ENCODE data around the gene ZNF609. TPM values are rescaled to one million over a fixed set of nuclear protein-coding genes. Genes with fewer than 3 reads are reported as not detected.

The ZNF609 gene
- total and polyA plus RNA-seq, 2 of the 13 experiments (the other 11 are each of a cell fraction or from before 2014, with no cell fraction given) = 8.9 to 9.9 TPM

DNA sequence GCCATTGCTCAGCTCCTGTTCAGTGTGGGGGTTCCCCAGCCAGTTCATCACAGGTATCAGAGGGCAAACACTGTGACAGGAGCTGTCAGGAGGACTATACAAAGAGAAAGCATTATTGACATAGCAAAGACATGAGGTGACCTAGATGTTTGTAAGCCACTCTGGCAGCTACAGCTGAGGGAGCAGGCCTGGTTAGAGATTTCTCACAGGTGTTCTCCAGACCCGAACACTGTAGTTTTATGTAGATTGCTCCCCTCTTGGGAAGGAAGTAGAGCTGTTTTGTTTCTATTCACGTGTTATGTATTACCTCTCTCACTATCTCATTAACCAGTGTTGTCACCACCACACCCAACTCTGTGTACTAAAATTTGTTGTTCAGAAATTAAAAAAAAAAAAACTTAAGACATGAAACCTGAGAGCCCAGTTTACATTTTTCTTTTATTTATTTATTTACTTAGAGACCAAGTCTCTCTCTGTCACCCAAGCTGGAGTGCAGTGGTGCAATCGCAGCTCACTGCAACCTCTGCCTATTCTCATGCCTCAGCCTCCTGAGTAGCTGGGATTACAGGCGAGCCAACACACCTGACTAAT, 191.3 kb downstream of the ZNF609 start (continued):
- TF ChIP-seq, protein P1, sequence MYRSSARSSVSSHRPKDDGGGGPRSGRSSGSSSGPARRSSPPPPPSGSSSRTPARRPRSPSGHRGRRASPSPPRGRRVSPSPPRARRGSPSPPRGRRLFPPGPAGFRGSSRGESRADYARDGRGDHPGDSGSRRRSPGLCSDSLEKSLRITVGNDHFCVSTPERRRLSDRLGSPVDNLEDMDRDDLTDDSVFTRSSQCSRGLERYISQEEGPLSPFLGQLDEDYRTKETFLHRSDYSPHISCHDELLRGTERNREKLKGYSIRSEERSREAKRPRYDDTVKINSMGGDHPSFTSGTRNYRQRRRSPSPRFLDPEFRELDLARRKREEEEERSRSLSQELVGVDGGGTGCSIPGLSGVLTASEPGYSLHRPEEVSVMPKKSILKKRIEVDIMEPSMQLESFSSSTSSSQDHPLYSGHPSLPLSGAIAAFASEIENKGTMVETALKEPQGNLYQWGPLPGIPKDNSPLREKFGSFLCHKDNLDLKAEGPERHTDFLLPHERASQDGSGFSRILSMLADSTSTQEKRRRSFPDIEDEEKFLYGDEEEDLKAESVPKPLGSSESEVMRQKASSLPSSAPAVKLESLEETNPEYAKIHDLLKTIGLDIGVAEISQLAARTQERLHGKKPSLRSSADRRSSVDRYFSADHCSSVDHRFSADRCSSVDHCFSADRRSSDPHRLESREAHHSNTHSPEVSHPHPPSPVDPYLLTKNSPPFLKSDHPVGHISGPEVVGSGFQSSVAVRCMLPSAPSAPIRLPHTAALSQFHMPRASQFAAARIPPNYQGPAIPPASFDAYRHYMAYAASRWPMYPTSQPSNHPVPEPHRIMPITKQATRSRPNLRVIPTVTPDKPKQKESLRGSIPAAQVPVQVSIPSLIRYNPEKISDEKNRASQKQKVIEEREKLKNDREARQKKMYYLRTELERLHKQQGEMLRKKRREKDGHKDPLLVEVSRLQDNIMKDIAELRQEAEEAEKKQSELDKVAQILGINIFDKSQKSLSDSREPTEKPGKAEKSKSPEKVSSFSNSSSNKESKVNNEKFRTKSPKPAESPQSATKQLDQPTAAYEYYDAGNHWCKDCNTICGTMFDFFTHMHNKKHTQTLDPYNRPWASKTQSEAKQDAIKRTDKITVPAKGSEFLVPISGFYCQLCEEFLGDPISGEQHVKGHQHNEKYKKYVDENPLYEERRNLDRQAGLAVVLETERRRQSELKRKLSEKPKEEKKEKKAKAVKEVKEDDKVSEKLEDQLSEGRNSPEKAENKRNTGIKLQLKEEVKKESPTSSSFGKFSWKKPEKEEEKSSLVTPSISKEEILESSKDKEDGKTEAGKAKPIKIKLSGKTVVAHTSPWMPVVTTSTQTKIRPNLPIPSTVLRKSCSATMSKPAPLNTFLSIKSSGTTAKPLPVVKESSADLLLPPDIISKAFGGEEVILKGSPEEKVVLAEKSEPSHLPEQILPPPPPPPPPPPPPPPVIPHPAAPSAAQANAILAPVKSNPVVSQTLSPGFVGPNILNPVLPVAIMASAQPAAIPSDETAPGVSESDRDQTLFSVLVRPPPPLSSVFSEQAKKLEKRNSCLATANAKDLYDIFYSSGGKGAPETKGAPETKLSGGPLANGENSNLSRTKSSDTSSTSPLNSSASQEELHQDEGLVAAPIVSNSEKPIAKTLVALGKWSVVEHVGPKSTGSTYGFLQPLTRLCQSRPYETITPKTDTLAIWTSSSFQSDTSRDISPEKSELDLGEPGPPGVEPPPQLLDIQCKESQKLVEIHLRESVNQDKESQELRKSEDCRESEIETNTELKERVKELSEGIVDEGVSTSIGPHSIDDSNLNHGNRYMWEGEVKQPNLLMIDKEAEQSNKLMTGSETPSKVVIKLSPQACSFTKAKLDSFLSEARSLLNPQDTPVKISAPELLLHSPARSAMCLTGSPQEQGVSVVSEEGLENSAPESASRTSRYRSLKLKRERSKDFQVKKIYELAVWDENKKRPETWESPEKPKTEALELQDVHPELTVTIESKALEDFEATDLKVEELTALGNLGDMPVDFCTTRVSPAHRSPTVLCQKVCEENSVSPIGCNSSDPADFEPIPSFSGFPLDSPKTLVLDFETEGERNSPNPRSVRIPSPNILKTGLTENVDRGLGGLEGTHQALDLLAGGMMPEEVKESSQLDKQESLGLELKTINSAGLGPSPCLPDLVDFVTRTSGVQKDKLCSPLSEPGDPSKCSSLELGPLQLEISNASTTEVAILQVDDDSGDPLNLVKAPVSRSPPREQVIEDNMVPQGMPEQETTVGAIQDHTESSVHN (CRISPR knock-in tag; IDR thresholded peaks at IDR 0.05) = no peak
- TF ChIP-seq ZSCAN25 (CRISPR knock-in tag; IDR thresholded peaks at IDR 0.05) (no peak), ZMAT3 (CRISPR knock-in tag; conservative IDR thresholded peaks at IDR 0.05) (no peak), PLRG1 (conservative IDR thresholded peaks at IDR 0.05) (no peak), ELF3 (CRISPR knock-in tag; IDR thresholded peaks at IDR 0.05) (peak; percentile 67), RFXAP (CRISPR knock-in tag; IDR thresholded peaks at IDR 0.05; ENCODE audit: borderline replicate concordance) (no peak), ZNF383 (CRISPR knock-in tag; IDR thresholded peaks at IDR 0.05; ENCODE audit: borderline replicate concordance) (no peak), ZNF777 (CRISPR knock-in tag; IDR thresholded peaks at IDR 0.05) (no peak), ATF7-NPFF (CRISPR knock-in tag; IDR thresholded peaks at IDR 0.05; ENCODE audit: low read depth) (no peak), HNF4A (CRISPR knock-in tag; IDR thresholded peaks at IDR 0.05) (peak; percentile 60), SYNCRIP (IDR thresholded peaks at IDR 0.05; ENCODE audit: insufficient read depth, low read depth, low read length) (no peak)
- TF ChIP-seq, protein P2, sequence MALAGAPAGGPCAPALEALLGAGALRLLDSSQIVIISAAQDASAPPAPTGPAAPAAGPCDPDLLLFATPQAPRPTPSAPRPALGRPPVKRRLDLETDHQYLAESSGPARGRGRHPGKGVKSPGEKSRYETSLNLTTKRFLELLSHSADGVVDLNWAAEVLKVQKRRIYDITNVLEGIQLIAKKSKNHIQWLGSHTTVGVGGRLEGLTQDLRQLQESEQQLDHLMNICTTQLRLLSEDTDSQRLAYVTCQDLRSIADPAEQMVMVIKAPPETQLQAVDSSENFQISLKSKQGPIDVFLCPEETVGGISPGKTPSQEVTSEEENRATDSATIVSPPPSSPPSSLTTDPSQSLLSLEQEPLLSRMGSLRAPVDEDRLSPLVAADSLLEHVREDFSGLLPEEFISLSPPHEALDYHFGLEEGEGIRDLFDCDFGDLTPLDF (CRISPR knock-in tag; IDR thresholded peaks at IDR 0.05) = no peak
- TF ChIP-seq, protein P3, sequence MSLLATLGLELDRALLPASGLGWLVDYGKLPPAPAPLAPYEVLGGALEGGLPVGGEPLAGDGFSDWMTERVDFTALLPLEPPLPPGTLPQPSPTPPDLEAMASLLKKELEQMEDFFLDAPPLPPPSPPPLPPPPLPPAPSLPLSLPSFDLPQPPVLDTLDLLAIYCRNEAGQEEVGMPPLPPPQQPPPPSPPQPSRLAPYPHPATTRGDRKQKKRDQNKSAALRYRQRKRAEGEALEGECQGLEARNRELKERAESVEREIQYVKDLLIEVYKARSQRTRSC (CRISPR knock-in tag; IDR thresholded peaks at IDR 0.05; ENCODE audit: low read depth) = no peak
- TF ChIP-seq, protein P4, sequence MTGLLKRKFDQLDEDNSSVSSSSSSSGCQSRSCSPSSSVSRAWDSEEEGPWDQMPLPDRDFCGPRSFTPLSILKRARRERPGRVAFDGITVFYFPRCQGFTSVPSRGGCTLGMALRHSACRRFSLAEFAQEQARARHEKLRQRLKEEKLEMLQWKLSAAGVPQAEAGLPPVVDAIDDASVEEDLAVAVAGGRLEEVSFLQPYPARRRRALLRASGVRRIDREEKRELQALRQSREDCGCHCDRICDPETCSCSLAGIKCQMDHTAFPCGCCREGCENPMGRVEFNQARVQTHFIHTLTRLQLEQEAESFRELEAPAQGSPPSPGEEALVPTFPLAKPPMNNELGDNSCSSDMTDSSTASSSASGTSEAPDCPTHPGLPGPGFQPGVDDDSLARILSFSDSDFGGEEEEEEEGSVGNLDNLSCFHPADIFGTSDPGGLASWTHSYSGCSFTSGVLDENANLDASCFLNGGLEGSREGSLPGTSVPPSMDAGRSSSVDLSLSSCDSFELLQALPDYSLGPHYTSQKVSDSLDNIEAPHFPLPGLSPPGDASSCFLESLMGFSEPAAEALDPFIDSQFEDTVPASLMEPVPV (CRISPR knock-in tag; IDR thresholded peaks at IDR 0.05) = no peak
- TF ChIP-seq, protein P5, sequence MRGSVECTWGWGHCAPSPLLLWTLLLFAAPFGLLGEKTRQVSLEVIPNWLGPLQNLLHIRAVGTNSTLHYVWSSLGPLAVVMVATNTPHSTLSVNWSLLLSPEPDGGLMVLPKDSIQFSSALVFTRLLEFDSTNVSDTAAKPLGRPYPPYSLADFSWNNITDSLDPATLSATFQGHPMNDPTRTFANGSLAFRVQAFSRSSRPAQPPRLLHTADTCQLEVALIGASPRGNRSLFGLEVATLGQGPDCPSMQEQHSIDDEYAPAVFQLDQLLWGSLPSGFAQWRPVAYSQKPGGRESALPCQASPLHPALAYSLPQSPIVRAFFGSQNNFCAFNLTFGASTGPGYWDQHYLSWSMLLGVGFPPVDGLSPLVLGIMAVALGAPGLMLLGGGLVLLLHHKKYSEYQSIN (CRISPR knock-in tag; IDR thresholded peaks at IDR 0.05; ENCODE audit: borderline replicate concordance) = no peak
- TF ChIP-seq, protein P6, sequence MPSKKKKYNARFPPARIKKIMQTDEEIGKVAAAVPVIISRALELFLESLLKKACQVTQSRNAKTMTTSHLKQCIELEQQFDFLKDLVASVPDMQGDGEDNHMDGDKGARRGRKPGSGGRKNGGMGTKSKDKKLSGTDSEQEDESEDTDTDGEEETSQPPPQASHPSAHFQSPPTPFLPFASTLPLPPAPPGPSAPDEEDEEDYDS (CRISPR knock-in tag; IDR thresholded peaks at IDR 0.05) = peak; percentile 36; the same call in 1 of the 2 replicates
